ENCODE measurements around the gene SBDS.

DNA sequence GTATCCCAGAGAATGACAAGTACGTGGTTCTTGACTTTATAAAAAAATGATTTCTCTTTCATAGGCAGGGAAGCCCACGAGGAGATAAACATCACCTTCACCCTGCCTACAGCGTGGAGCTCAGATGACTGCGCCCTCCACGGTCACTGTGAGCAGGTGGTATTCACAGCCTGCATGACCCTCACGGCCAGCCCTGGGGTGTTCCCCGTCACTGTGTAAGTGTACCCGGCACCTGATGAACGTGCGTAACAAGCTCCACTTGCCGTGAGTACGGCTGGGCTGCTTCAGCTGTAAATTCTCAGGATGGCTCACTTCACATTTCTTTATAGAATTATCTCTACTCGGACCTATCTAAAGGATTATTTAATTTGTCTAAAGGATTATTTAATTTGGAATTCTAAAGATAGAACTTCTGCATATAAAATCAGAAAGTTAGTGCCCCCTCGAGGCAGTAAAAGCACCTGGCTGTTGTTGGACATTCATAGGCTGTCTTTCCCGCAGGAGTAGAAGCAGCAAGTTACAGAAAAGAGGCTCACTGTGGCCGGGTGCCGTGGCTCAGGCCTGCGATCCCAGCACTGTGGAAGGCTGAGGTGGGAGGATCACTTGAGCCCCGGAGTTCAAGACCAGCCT is 46.8 kb downstream of the SBDS start:
- TF ChIP-seq TCF7L2 (IDR thresholded peaks at IDR 0.05; ENCODE audit: borderline replicate concordance, extremely low read depth, insufficient read depth, insufficient read length) (no peak), SP1 (IDR thresholded peaks at IDR 0.05; ENCODE audit: low read depth) (no peak), SIN3A (IDR thresholded peaks at IDR 0.05; ENCODE audit: low read depth) (no peak), ZFX (IDR thresholded peaks at IDR 0.05) (no peak), EZH2 (IDR thresholded peaks at IDR 0.05) (no peak), POLR2AphosphoS5 (IDR thresholded peaks at IDR 0.05; ENCODE audit: low read depth, low read length) (no peak), ZNF274 (IDR thresholded peaks at IDR 0.05; ENCODE audit: low read depth, low read length) (no peak), EZH2phosphoT487 (IDR thresholded peaks at IDR 0.05; ENCODE audit: borderline replicate concordance) (no peak), ATF3 (IDR thresholded peaks at IDR 0.05) (no peak), YY1 (IDR thresholded peaks at IDR 0.05; ENCODE audit: extremely low read depth, insufficient replicate concordance, low read depth, low read length) (no peak)
- TF ChIP-seq, protein P1, sequence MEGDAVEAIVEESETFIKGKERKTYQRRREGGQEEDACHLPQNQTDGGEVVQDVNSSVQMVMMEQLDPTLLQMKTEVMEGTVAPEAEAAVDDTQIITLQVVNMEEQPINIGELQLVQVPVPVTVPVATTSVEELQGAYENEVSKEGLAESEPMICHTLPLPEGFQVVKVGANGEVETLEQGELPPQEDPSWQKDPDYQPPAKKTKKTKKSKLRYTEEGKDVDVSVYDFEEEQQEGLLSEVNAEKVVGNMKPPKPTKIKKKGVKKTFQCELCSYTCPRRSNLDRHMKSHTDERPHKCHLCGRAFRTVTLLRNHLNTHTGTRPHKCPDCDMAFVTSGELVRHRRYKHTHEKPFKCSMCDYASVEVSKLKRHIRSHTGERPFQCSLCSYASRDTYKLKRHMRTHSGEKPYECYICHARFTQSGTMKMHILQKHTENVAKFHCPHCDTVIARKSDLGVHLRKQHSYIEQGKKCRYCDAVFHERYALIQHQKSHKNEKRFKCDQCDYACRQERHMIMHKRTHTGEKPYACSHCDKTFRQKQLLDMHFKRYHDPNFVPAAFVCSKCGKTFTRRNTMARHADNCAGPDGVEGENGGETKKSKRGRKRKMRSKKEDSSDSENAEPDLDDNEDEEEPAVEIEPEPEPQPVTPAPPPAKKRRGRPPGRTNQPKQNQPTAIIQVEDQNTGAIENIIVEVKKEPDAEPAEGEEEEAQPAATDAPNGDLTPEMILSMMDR (IDR thresholded peaks at IDR 0.05 in 2 of 3, conservative IDR thresholded peaks at IDR 0.05 in 1 of 3; ENCODE audit: borderline replicate concordance in 1 of 3, insufficient read depth in 1 of 3, low read depth in 2 of 3, low read length in 2 of 3) = no peak

All from HCT116 (cell line).